K562 (cell line): ENCODE measurements around the gene TMEM107. TPM values are rescaled to one million over a fixed set of nuclear protein-coding genes. Genes with fewer than 3 reads are reported as not detected.

ENCODE experiments used
- BRF1 ChIP-seq: IDR thresholded peaks from 3 replicates; pipeline ENCODE4 v1.6.1; 2011; ENCODE audit warnings: borderline replicate concordance, mild to moderate bottlenecking; ENCODE audit not compliant: insufficient read length; ENCODE audit errors: extremely low read depth
- ERF ChIP-seq: fragments of 450-650 bp; formaldehyde crosslinking; IDR thresholded peaks from 2 replicates; pipeline ENCODE4 v1.4.0; 2020; ENCODE audit warnings: mild to moderate bottlenecking, mixed read lengths
- FOXM1 ChIP-seq, 2 experiments: fragments of 450-650 bp in 1 of 2; sonication (generic) in 1 of 2; formaldehyde crosslinking in 1 of 2; IDR thresholded peaks; 2 replicates each; pipeline versions ENCODE4 v1.6.1 to v1.9.0; 2017 to 2022; ENCODE audit warnings: low read depth in 2 of 2, mild to moderate bottlenecking in 2 of 2, missing genetic modification reagents in 1 of 2, moderate library complexity in 1 of 2
- HOMEZ ChIP-seq: fragments of 250-450 bp; sonication (Bioruptor Pico); IDR thresholded peaks from 2 replicates; pipeline ENCODE4 v1.4.0; 2020; ENCODE audit warnings: mild to moderate bottlenecking, moderate library complexity
- KDM2B ChIP-seq: fragments of 250-450 bp; sonication (Bioruptor Pico); IDR thresholded peaks from 2 replicates; pipeline ENCODE4 v1.8.0; 2021; ENCODE audit warnings: mild to moderate bottlenecking, moderate library complexity
- PBX2 ChIP-seq, 2 experiments: IDR thresholded peaks in 1 of 2; conservative IDR thresholded peaks in 1 of 2; 2 replicates each; pipeline ENCODE4 v1.6.1; 2016; ENCODE audit warnings: low read depth in 2 of 2, mild to moderate bottlenecking in 1 of 2, missing compliant biosample characterization in 1 of 2, missing genetic modification characterization in 1 of 2, moderate library complexity in 1 of 2
- TCF15 ChIP-seq: fragments of 250-450 bp; sonication (Bioruptor Pico); IDR thresholded peaks from 2 replicates; pipeline ENCODE4 v1.8.0; 2022; ENCODE audit warnings: moderate library complexity, mild to moderate bottlenecking, inconsistent platforms
- ZC3H11A ChIP-seq: IDR thresholded peaks from 2 replicates; pipeline ENCODE4 v1.6.1; 2012; ENCODE audit warnings: low read depth, low read length, improper control_type of control experiment
- ZFP36 ChIP-seq: fragments of 150-350 bp; IDR thresholded peaks from 2 replicates; pipeline ENCODE4 v1.6.1; 2018; ENCODE audit warnings: low read length, low read depth; ENCODE audit not compliant: partially characterized antibody
- ZNF197 ChIP-seq: fragments of 200-800 bp; sonication (Bioruptor generic); IDR thresholded peaks from 2 replicates; pipeline ENCODE4 v1.6.1; 2016; ENCODE audit warnings: low read depth, missing genetic modification characterization, missing compliant biosample characterization
- ZNF277 ChIP-seq: fragments of 250-450 bp; sonication (Bioruptor Pico); IDR thresholded peaks from 2 replicates; pipeline ENCODE4 v1.8.0; 2022; ENCODE audit warnings: inconsistent platforms, mild to moderate bottlenecking, moderate library complexity, borderline replicate concordance
- ZNF395 ChIP-seq: fragments of 200-800 bp; sonication (Bioruptor generic); IDR thresholded peaks from 2 replicates; pipeline ENCODE4 v1.6.1; 2017; ENCODE audit warnings: missing genetic modification characterization, missing compliant biosample characterization
- polyA plus RNA-seq, 8 experiments: library from polyadenylated mRNA; depleted of rRNA in 4 of 8; stranded (reverse) in 5 of 8; unstranded in 3 of 8; fragments of >200 nt; fragmentation: Nextera tagmentation in 2 of 8; fragmentation: Illumina TruSeq in 1 of 8; extraction: Ambion mirVana in 2 of 8; extraction: Trizol in 1 of 8; gene quantifications; 2 replicates each; pipeline versions ENCODE4 v1.2.1 to v1.2.3, GENCODE V29; 2011 to 2014; ENCODE audit warnings: inconsistent platforms in 1 of 8, missing spikeins in 1 of 8
- total RNA-seq, 7 experiments: library from RNA; depleted of rRNA in 6 of 7; stranded (reverse); fragments of >200 nt in 6 of 7; fragmentation: Illumina TruSeq in 2 of 7; extraction: Trizol in 2 of 7; gene quantifications; 2 replicates each; pipeline versions ENCODE4 v1.2.1 to v1.2.3, GENCODE V29; 2011 to 2021; ENCODE audit warnings: low replicate concordance in 1 of 7

Gene TMEM107
- total and polyA plus RNA-seq, 9 of the 15 experiments (the other 6 are each of a cell fraction or from before 2014, with no cell fraction given), result 7.1 to 26.2 (median 16.9) TPM

- TF ChIP-seq ZNF395 (CRISPR knock-in tag) (no peak), ZC3H11A (no peak), ZNF277 (CRISPR knock-in tag) (no peak), FOXM1 (IDR thresholded peaks at IDR 0.05; ENCODE audit: low read depth) (no peak), FOXM1 (CRISPR knock-in tag; IDR thresholded peaks at IDR 0.05; ENCODE audit: low read depth) (no peak), PBX2 (CRISPR knock-in tag; IDR thresholded peaks at IDR 0.05; ENCODE audit: low read depth) (no peak), PBX2 (tag; conservative IDR thresholded peaks at IDR 0.05; ENCODE audit: low read depth) (no peak), TCF15 (no peak), HOMEZ (CRISPR knock-in tag) (no peak), ERF (CRISPR knock-in tag) (no peak), KDM2B (CRISPR knock-in tag) (no peak), ZFP36 (no peak), BRF1 (peak; percentile 65), ZNF197 (CRISPR knock-in tag) (no peak)
These were observed 46.6 kb upstream of the TMEM107 start (continued) for GRCh38 chr17:8222630-8223355.
